Spleen (tissue), 11 donors: ENCODE results near the gene DNMBP. TPM values are rescaled to one million over a fixed set of nuclear protein-coding genes. Genes with fewer than 3 reads are reported as not detected.

Experiments used
- DNase-seq: peaks from one replicate; pipeline ENCODE4 v3.0.0-alpha.2; 2020
- H3K27ac ChIP-seq, 8 donors: fragments of 200-600 bp; sonication (generic) in 7 of 8; 1 replicate in 4 of 8; 2 replicates in 4 of 8; pipeline versions ENCODE4 v1.5.0 to v1.8.0; 2016 to 2021; ENCODE audit warnings: inconsistent platforms in 4 of 8, mild to moderate bottlenecking in 4 of 8, moderate library complexity in 1 of 8
- H3K27me3 ChIP-seq, 7 donors: fragments of 200-600 bp; sonication (generic) in 6 of 7; replicated peaks in 1 of 7; 1 replicate in 4 of 7; 2 replicates in 3 of 7; pipeline versions ENCODE4 v1.5.0 to v1.8.0; 2016 to 2021; ENCODE audit warnings: inconsistent platforms in 3 of 7, mild to moderate bottlenecking in 1 of 7
- H3K36me3 ChIP-seq, 6 donors: fragments of 200-600 bp; sonication (generic) in 5 of 6; 1 replicate in 4 of 6; 2 replicates in 2 of 6; pipeline versions ENCODE4 v1.5.0 to v1.8.0; 2016 to 2021; ENCODE audit warnings: inconsistent platforms in 2 of 6
- H3K4me1 ChIP-seq, 6 donors: fragments of 200-600 bp; sonication (generic) in 5 of 6; 1 replicate in 3 of 6; 2 replicates in 3 of 6; pipeline versions ENCODE4 v1.5.0 to v1.8.0; 2016 to 2021; ENCODE audit warnings: inconsistent platforms in 3 of 6
- H3K4me3 ChIP-seq, 8 donors: fragments of 200-600 bp; sonication (generic) in 7 of 8; 1 replicate in 4 of 8; 2 replicates in 4 of 8; pipeline versions ENCODE4 v1.5.0 to v1.8.0; 2016 to 2021; ENCODE audit warnings: inconsistent platforms in 4 of 8, mild to moderate bottlenecking in 4 of 8, moderate library complexity in 2 of 8
- H3K9me3 ChIP-seq, 8 donors: fragments of 200-600 bp; sonication (generic) in 7 of 8; 1 replicate in 4 of 8; 2 replicates in 4 of 8; pipeline versions ENCODE4 v1.5.0 to v1.8.0; 2016 to 2021; ENCODE audit warnings: inconsistent platforms in 4 of 8
- CTCF ChIP-seq, 11 experiments: fragments of 200-600 bp in 7 of 11; fragments of 450-650 bp in 4 of 11; sonication (generic) in 4 of 11; IDR thresholded peaks in 8 of 11; conservative IDR thresholded peaks in 3 of 11; 1 replicate in 7 of 11; 2 replicates in 4 of 11; pipeline versions ENCODE4 v1.4.0 to v1.8.0; 2016 to 2021; ENCODE audit warnings: antibody characterized with exemption in 11 of 11, inconsistent platforms in 4 of 11, mild to moderate bottlenecking in 1 of 11
- POLR2A ChIP-seq, 3 donors: fragments of 450-650 bp; IDR thresholded peaks; one replicate each; pipeline ENCODE4 v1.5.1; 2017; ENCODE audit warnings: antibody characterized with exemption in 3 of 3, mild to moderate bottlenecking in 1 of 3
- POLR2AphosphoS5 ChIP-seq, 3 donors: sonication (generic); formaldehyde crosslinking; IDR thresholded peaks; one replicate each; pipeline ENCODE4 v1.5.1; 2017; ENCODE audit warnings: antibody characterized with exemption in 3 of 3
- WGBS, 5 donors: extraction: QIAGEN DNeasy Blood & Tissue Kit in 3 of 5; methylation state at CpG; one replicate each; pipeline versions ENCODE4 v1.1.5 to v1.1.7; 2013 to 2018; 5-methylcytosine and 5-hydroxymethylcytosine counted together
- intact Hi-C: fragments of 100-400 bp; cut with DNase I; formaldehyde crosslinking; loops from one replicate; pipeline ENCODE4 v1.15.0; 2023; ENCODE audit warnings: low total_unique reads
- polyA plus RNA-seq, 3 donors: library from polyadenylated mRNA; stranded (reverse); fragments of 200-250 nt; gene quantifications; one replicate each; pipeline ENCODE4 v1.2.1, GENCODE V29; 2013
- total RNA-seq, 7 donors: library from RNA; depleted of rRNA in 3 of 7; stranded (reverse); fragments of >200 nt in 3 of 7; fragmentation: NEBNext Ultra II Directional in 4 of 7; extraction: Animal tissue kit (Norgen Biotek cat#: 25700) in 4 of 7; gene quantifications; one replicate each; pipeline versions ENCODE4 v1.1.0 to v1.2.1, GENCODE V29; 2016 to 2021
- donor health status: healthy with polysubstance abuse.
- donor health status: DM: no; HTN: no; CAD: no; lungs with moderate emphysema.
- donor health status: DM: no; HTN: no; CAD: no.
- donor health status: Bipolar disorder and iron deficiency.
- donor health status: healthy.
- donor health status: DM: no; HTN: no; CAD: no.
- donor health status: DM: yes; HTN: yes; CAD: no.

The DNMBP gene
- total and polyA plus RNA-seq, 10 donors = 4.6 to 19.5 (median 15.9) TPM

- Histone ChIP-seq H3K36me3 (peaks cover 0 to 2% (median 0%) of the 10 kb centered on the region in 6 donors), H3K27ac (no peak overlapping the region), H3K9me3 (no peaks in the 10 kb centered on the region), H3K4me1 (no peaks in the 10 kb centered on the region), H3K27me3 (no peaks in the 10 kb centered on the region), H3K4me3 (no peak overlapping the region)
- intact Hi-C loops = no loop called here
- TF ChIP-seq POLR2AphosphoS5 (IDR thresholded peaks at IDR 0.05) = no peak
- TF ChIP-seq POLR2A (IDR thresholded peaks at IDR 0.05) = no peak
- no peak for TF ChIP-seq CTCF (IDR thresholded peaks at IDR 0.05 in 8 of 11, conservative IDR thresholded peaks at IDR 0.05 in 3 of 11)
- WGBS, 5 donors = 88 to 95% (median 90%) methylated on average over 2 of the region's 2 CpGs
- no peak for DNase-seq
Measured at GRCh38 chr10:99836711-99837110, 173.0 kb downstream of the DNMBP start.

- Histone ChIP-seq H3K4me3 (no peak overlapping the region), H3K36me3 (peaks cover 0 to 5% (median 0%) of the 10 kb centered on the region in 6 donors), H3K4me1 (no peaks in the 10 kb centered on the region), H3K27me3 (no peaks in the 10 kb centered on the region), H3K27ac (no peak overlapping the region), H3K9me3 (no peaks in the 10 kb centered on the region)
- no peak for TF ChIP-seq CTCF (IDR thresholded peaks at IDR 0.05 in 8 of 11, conservative IDR thresholded peaks at IDR 0.05 in 3 of 11)
- TF ChIP-seq POLR2AphosphoS5 (IDR thresholded peaks at IDR 0.05) = no peak
- no peak for TF ChIP-seq POLR2A (IDR thresholded peaks at IDR 0.05)
- 85 to 96% (median 94%) methylated on average over 8 of the region's 8 CpGs for WGBS, 5 donors
- no peak for DNase-seq
- intact Hi-C loops = no loop called here
Measured at GRCh38 chr10:99835947-99836346, 173.8 kb downstream of the DNMBP start.

- no peak overlapping the region for H3K27ac ChIP-seq
- intact Hi-C loops = no loop called here
- TF ChIP-seq POLR2AphosphoS5 (IDR thresholded peaks at IDR 0.05) (no peak), POLR2A (IDR thresholded peaks at IDR 0.05) (no peak), CTCF (IDR thresholded peaks at IDR 0.05 in 8 of 11, conservative IDR thresholded peaks at IDR 0.05 in 3 of 11) (no peak)
- H3K4me1 ChIP-seq = no peaks in the 10 kb centered on the region
- H3K36me3 ChIP-seq = peaks cover 0 to 6% (median 0%) of the 10 kb centered on the region in 6 donors
- no peaks in the 10 kb centered on the region for H3K27me3 ChIP-seq
- 73 to 88% (median 83%) methylated on average over 4 of the region's 4 CpGs for WGBS, 5 donors
- H3K9me3 ChIP-seq = no peaks in the 10 kb centered on the region
- H3K4me3 ChIP-seq = no peak overlapping the region
- DNase-seq = no peak
Measured at GRCh38 chr10:99834410-99834809, 175.3 kb downstream of the DNMBP start.

- Histone ChIP-seq H3K4me1 (no peaks in the 10 kb centered on the region), H3K9me3 (peaks cover 0 to 12% (median 7%) of the 10 kb centered on the region in 8 donors), H3K27ac (no peak overlapping the region), H3K4me3 (no peak overlapping the region), H3K27me3 (no peaks in the 10 kb centered on the region), H3K36me3 (peaks cover 0 to 6% (median 0%) of the 10 kb centered on the region in 6 donors)
- intact Hi-C loops = no loop called here
- TF ChIP-seq POLR2A (IDR thresholded peaks at IDR 0.05) (no peak), POLR2AphosphoS5 (IDR thresholded peaks at IDR 0.05) (no peak), CTCF (IDR thresholded peaks at IDR 0.05 in 8 of 11, conservative IDR thresholded peaks at IDR 0.05 in 3 of 11) (no peak)
- no peak for DNase-seq
- 80 to 94% (median 87%) methylated on average over 2 of the region's 2 CpGs for WGBS, 5 donors
Measured at GRCh38 chr10:99832439-99832838, 177.3 kb downstream of the DNMBP start.
